HG03103 (cell line): Measurements from ENCODE around the gene BBS5.
"Not testable (repeated sequence)": the region's sequence is repeated elsewhere in the genome, so short reads cannot be mapped to it uniquely, and the experiment has no call there.

ENCODE experiments used
- ATAC-seq: cut with Tn5 transposase; IDR thresholded peaks from one replicate; pipeline ENCODE4 v1.9.1; 2021; ENCODE audit warnings: low read depth; ENCODE audit not compliant: unreplicated experiment

Gene BBS5

DNA sequence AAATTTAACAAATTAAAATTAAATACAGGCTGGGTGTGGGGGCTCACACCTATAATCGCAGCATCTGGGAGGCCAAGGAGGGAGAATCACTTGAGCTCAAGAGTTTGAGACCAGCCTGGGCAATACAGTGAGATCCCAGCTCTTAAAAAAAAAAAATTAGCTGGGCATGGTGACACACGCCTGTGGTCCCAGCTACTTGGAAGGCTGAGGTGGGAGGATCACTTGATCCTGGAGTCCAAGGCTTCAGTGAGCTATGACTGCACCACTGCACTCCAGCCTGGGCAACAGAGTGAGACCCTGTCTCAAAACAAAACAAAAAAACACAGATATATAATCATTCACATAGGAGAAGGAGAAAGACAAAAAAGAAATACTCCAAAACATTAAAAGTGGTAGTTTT lies 60.2 kb downstream of the BBS5 start:
- ATAC-seq: not testable (repeated sequence)

DNA sequence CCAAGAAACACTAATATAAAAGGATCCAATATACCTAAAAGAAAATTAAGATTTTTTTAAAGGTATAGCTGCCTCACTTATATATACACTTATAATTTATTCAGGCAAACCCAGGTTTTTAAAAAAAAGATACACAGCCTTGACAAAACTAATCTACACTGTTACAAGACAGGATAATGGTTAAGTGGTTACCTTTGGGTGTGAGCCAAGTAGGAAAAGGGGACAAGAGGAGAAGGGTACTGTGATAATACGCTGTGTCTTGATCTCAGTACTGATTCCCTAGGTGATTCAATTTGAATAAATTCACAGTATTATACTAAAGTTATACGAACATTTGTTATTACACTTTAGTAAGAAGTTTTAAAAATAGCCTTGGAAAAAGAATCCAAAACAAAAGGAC lies 60.9 kb downstream of the BBS5 start:
- no peak for ATAC-seq

DNA sequence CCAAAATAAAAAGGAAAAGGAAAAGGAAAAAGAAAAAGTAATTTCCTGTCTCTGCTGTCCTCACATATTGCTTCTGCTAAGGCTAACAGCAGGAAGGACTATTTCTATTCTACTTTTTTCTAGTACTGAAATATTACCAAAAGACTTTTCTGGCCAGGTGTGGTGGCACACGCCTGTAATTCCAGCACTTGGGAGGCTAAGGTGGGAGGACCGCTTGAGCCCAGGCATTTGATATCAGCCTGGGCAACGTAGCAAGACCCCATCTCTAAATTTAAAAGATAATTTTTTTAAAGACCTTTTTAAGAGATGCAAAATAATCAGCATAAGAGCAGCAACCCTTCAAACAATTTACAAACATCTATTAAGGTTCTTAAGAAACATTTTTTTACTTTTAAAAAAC lies 63.1 kb downstream of the BBS5 start:
- no peak for ATAC-seq

DNA sequence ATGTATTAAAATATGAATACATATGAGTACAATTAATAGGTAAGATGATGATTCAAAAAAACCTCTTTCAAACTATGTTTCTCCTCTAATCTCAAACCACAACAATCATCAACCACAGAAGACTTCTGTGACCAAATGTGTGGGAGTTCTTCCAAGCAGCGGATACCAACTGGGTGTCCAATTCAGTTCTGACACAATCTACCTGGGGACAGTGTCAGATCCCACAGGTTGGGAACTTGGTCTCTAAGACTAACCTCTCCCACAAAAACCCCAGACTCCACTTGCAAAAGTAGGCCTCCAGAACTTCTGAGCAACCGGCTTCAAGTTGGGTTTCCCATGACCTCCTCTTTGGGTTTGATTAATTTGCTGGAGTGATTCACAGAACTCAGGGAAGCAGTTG lies 67.5 kb downstream of the BBS5 start:
- no peak for ATAC-seq
